HG03565 (cell line): ENCODE measurements around the gene PCDHB8.
"Not testable (repeated sequence)": the region's sequence is repeated elsewhere in the genome, so short reads cannot be mapped to it uniquely, and the experiment has no call there.

Experiments used
- ATAC-seq: cut with Tn5 transposase; IDR thresholded peaks from one replicate; pipeline ENCODE4 v1.9.1; 2021; ENCODE audit warnings: mild to moderate bottlenecking, moderate library complexity; ENCODE audit not compliant: unreplicated experiment

The PCDHB8 gene

GRCh38 chr5:141184117-141184855, 6.7 kb downstream of the PCDHB8 start:
- ATAC-seq, result not testable (repeated sequence)

DNA sequence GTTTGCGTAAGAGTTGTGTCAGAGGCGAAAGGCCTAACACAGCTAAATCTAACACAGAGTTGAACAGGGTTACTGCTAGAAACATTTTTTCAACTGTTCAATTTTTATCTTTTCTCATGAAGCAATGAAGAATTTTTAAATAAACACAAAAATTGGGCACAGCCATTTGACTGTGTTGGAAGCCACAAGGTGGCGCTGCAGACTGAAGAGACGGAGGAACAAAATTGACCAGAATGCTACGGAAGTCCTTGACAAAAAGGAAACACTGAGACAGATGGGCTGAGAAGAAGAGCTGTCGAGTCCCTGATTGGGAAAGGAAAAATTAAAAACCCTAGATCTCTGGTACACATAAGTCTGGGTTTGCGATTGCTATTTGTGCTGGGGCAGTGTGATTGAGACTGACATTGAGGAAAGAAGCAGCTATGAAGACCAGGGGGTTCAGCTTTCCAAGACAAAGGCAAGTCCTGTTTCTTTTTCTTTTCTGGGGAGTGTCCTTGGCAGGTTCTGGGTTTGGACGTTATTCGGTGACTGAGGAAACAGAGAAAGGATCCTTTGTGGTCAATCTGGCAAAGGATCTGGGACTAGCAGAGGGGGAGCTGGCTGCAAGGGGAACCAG, 9.4 kb downstream of the PCDHB8 start, which contains the start of gene PCDHB9:
TSS of gene PCDHB9 (plus strand) at position 265 of the 616 bp plus-strand sequence. CDS start at position 423, 158 bp downstream.
- ATAC-seq, result no peak

GRCh38 chr5:141188682-141189081, 11.1 kb downstream of the PCDHB8 start:
- ATAC-seq, result not testable (repeated sequence)

GRCh38 chr5:141189131-141189530, 11.5 kb downstream of the PCDHB8 start:
- not testable (repeated sequence) for ATAC-seq

- no peak for ATAC-seq
These were observed 14.6 kb downstream of the PCDHB8 start, which contains the start of gene PCDHB10 for GRCh38 chr5:141192110-141192725. Gene PCDHB10, plus strand, starts transcription at chr5:141192353. Its CDS starts 200 bp downstream, at chr5:141192553.

DNA sequence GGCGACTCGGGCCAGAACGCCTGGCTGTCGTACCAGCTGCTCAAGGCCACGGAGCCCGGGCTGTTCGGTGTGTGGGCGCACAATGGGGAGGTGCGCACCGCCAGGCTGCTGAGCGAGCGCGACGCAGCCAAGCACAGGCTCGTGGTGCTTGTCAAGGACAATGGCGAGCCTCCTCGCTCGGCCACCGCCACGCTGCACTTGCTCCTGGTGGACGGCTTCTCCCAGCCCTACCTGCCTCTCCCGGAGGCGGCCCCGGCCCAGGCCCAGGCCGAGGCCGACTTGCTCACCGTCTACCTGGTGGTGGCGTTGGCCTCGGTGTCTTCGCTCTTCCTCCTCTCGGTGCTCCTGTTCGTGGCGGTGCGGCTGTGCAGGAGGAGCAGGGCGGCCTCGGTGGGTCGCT, 16.7 kb downstream of the PCDHB8 start:
- not testable (repeated sequence) for ATAC-seq

DNA sequence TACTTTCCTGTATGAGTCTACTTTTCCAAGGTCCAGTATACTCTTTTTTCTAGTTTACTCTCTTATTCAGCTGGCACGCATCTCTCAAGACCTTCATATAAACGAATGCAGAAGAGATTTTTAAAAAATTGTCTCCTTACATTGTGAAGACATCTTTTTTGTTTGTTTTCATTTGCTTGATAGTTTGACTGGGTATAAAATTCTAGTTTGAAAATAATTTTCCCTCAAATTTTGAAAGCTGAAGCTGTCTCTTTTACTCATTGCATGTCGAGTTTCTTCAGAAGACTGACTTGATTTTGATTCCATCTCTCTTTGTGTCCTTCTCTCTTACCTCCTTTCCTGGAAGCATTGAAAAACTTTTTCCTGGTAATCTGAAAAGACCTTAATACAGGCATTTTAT, 18.8 kb downstream of the PCDHB8 start:
- ATAC-seq, result no peak

DNA sequence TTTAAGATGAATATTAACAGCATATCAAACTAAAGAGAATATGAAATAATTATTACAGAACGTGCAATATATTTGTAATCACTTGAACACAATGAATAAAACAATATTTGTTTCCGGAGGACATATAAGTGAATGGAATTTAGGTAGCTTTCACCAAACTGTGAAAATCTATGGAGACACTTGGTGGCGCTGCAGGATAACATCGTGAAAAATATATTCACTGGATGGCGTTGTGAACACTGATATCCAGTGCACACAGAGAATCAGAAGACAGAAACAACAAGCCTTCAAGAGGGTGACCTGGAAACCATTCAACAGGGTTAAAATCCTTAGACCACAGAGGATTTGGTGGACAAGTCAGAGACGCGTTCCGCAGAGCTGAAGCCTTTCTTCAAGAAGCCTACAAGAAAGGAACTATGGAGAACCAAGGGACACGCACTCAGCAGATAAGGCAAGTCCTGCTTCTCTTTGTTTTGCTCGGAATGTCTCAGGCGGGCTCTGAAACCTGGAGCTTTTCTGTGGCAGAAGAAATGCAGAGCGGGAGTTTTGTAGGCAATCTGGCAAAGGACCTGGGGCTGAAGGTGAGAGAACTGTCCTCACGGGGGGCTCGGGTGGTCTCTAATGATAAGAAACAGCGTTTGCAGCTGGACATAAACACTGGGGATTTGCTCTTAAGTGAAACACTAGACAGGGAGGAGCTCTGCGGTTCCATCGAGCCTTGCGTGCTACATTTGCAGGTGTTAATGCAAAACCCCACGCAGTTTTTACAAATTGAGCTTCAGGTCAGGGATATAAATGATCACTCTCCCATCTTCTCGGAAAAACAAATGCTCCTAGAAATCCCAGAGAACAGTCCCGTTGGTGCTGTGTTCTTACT, 22.0 kb downstream of the PCDHB8 start, which contains the start of gene PCDHB11:
TSS of gene PCDHB11 (plus strand) at position 269 of the 877 bp plus-strand sequence. CDS start at position 417, 148 bp downstream.
- no peak for ATAC-seq

DNA sequence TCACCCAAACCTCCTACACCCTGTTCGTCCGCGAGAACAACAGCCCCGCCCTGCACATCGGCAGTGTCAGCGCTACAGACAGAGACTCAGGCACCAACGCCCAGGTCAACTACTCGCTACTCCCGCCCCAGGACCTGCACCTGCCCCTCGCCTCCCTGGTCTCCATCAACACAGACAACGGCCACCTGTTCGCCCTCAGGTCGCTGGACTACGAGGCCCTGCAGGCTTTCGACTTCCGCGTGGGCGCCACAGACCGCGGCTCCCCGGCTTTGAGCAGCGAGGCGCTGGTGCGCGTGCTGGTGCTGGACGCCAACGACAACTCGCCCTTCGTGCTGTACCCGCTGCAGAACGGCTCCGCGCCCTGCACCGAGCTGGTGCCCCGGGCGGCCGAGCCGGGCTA, 23.5 kb downstream of the PCDHB8 start:
- ATAC-seq, result not testable (repeated sequence)

DNA sequence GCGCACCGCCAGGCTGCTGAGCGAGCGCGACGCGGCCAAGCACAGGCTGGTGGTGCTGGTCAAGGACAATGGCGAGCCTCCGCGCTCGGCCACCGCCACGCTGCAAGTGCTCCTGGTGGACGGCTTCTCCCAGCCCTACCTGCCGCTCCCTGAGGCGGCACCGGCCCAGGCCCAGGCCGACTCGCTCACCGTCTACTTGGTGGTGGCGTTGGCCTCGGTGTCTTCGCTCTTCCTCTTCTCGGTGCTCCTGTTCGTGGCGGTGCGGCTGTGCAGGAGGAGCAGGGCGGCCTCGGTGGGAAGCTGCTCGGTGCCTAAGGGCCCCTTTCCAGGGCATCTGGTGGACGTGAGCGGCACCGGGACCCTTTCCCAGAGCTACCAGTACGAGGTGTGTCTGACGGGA, 24.1 kb downstream of the PCDHB8 start:
- ATAC-seq, result not testable (repeated sequence)

- ATAC-seq, result no peak
These were observed 30.9 kb downstream of the PCDHB8 start, which contains the start of gene PCDHB12 for GRCh38 chr5:141208478-141208877. Gene PCDHB12, plus strand, starts transcription at chr5:141208719. Its CDS starts 189 bp downstream, at chr5:141208908.

DNA sequence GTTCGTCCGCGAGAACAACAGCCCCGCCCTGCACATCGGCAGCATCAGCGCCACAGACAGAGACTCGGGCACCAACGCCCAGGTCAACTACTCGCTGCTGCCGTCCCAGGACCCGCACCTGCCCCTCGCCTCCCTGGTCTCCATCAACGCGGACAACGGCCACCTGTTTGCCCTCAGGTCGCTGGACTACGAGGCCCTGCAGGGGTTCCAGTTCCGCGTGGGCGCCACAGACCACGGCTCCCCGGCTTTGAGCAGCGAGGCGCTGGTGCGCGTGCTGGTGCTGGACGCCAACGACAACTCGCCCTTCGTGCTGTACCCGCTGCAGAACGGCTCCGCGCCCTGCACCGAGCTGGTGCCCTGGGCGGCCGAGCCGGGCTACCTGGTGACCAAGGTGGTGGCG, 32.7 kb downstream of the PCDHB8 start:
- not testable (repeated sequence) for ATAC-seq

GRCh38 chr5:141210849-141211248, 33.3 kb downstream of the PCDHB8 start:
- ATAC-seq, result not testable (repeated sequence)

GRCh38 chr5:141213656-141214339, 36.2 kb downstream of the PCDHB8 start, which contains the start of gene PCDHB13:
Gene PCDHB13, plus strand, starts transcription at chr5:141213919. Its CDS starts 205 bp downstream, at chr5:141214124.
- not testable (repeated sequence) for ATAC-seq

GRCh38 chr5:141214583-141214982, 37.0 kb downstream of the PCDHB8 start:
- ATAC-seq, result not testable (repeated sequence)

- ATAC-seq, result not testable (repeated sequence)
These were observed 37.9 kb downstream of the PCDHB8 start for GRCh38 chr5:141215504-141215903.

DNA sequence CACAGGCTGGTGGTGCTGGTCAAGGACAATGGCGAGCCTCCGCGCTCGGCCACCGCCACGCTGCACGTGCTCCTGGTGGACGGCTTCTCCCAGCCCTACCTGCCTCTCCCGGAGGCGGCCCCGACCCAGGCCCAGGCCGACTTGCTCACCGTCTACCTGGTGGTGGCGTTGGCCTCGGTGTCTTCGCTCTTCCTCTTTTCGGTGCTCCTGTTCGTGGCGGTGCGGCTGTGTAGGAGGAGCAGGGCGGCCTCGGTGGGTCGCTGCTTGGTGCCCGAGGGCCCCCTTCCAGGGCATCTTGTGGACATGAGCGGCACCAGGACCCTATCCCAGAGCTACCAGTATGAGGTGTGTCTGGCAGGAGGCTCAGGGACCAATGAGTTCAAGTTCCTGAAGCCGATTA, 38.4 kb downstream of the PCDHB8 start:
- not testable (repeated sequence) for ATAC-seq

- no peak for ATAC-seq
These were observed 45.7 kb downstream of the PCDHB8 start, which contains the start of gene PCDHB14 for GRCh38 chr5:141223112-141223783. Gene PCDHB14, plus strand, starts transcription at chr5:141223343. Its CDS starts 163 bp downstream, at chr5:141223506.

DNA sequence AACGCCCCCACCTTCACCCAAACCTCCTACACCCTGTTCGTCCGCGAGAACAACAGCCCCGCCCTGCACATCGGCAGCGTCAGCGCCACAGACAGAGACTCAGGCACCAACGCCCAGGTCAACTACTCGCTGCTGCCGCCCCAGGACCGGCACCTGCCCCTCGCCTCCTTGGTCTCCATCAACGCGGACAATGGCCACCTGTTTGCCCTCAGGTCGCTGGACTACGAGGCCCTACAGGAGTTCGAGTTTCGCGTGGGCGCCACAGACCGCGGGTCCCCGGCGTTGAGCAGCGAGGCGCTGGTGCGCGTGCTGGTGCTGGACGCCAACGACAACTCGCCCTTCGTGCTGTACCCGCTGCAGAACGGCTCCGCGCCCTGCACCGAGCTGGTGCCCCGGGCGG, 47.3 kb downstream of the PCDHB8 start:
- not testable (repeated sequence) for ATAC-seq
